Psoas muscle (tissue), 8 donors: ENCODE results near the gene RPL10A. TPM values are rescaled to one million over a fixed set of nuclear protein-coding genes. Genes with fewer than 3 reads are reported as not detected.
A peak's percentile ranks its signal among the peaks of the same experiment; 100 is the strongest.

Experiments
- ATAC-seq, 4 donors: fragments of 200-7000 bp; cut with Tn5 transposase; one replicate each; pipeline ENCODE4 v1.9.1; 2020; ENCODE audit warnings: moderate library complexity in 3 of 4, mild to moderate bottlenecking in 2 of 4
- DNase-seq, 2 donors: peaks; one replicate each; pipeline ENCODE4 v3.0.0-alpha.2; 2020
- H3K27ac ChIP-seq: fragments of 200-600 bp; one replicate; pipeline ENCODE4 v1.8.0; 2022
- H3K27me3 ChIP-seq, 3 donors: fragments of 200-600 bp in 1 of 3; one replicate each; pipeline versions ENCODE4 v1.6.1 to v1.8.0; 2013 to 2022; ENCODE audit warnings: low read length in 2 of 3, mild to moderate bottlenecking in 2 of 3, moderate library complexity in 1 of 3; ENCODE audit not compliant: insufficient read depth in 3 of 3
- H3K36me3 ChIP-seq, 2 donors: fragments of 200-600 bp in 1 of 2; one replicate each; pipeline versions ENCODE4 v1.6.1 to v1.8.0; 2013 to 2022; ENCODE audit warnings: low read depth in 1 of 2, mild to moderate bottlenecking in 1 of 2, moderate library complexity in 1 of 2; ENCODE audit not compliant: insufficient read depth in 1 of 2
- H3K4me1 ChIP-seq: fragments of 200-600 bp; one replicate; pipeline ENCODE4 v1.8.0; 2022
- H3K4me3 ChIP-seq: fragments of 200-600 bp; one replicate; pipeline ENCODE4 v1.8.0; 2022; ENCODE audit warnings: mild to moderate bottlenecking
- H3K9me3 ChIP-seq: fragments of 200-600 bp; one replicate; pipeline ENCODE4 v1.8.0; 2022
- CTCF ChIP-seq: fragments of 200-600 bp; IDR thresholded peaks from one replicate; pipeline ENCODE4 v1.8.0; 2022; ENCODE audit warnings: antibody characterized with exemption
- WGBS, 3 donors: extraction: QIAGEN DNeasy Blood & Tissue Kit; methylation state at CpG; one replicate each; pipeline versions ENCODE4 v1.1.6 to v1.1.7; 2013; 5-methylcytosine and 5-hydroxymethylcytosine counted together
- intact Hi-C, 2 donors: fragments of 100-400 bp; cut with DNase I; formaldehyde crosslinking; loops; one replicate each; pipeline versions ENCODE4 v1.11.0 to v1.14.2; 2022
- polyA plus RNA-seq, 3 donors: library from polyadenylated mRNA; stranded (reverse); fragments of 200-250 nt; gene quantifications; one replicate each; pipeline ENCODE4 v1.2.3, GENCODE V29; 2013
- total RNA-seq, 4 donors: library from RNA; stranded (reverse); fragmentation: NEBNext Ultra II Directional in 2 of 4; extraction: Animal tissue kit (Norgen Biotek cat#: 25700) in 2 of 4; gene quantifications; one replicate each; pipeline versions ENCODE4 v1.2.1 to v1.2.4, GENCODE V29; 2021 to 2023
- donor health status: healthy with polysubstance abuse.
- donor health status: DM: no; HTN: no; CAD: no; lungs with moderate emphysema.
- donor health status: Bipolar disorder and iron deficiency.
- donor health status: healthy.
- donor health status: DM: yes; HTN: yes; CAD: no.
- donor health status: DM: no; HTN: no; CAD: no.
- donor health status: DM: no; HTN: no; CAD: no.
- donor health status: DM: yes; HTN: yes; CAD: no.

The RPL10A gene
- total and polyA plus RNA-seq, 7 donors = 668 to 1,629 (median 832) TPM

- Histone ChIP-seq H3K27ac (peak overlapping the region; percentile 93), H3K4me3 (peak overlapping the region; percentile 83), H3K9me3 (no peaks in the 10 kb centered on the region), H3K27me3 (no peaks in the 10 kb centered on the region), H3K36me3 (no peaks in the 10 kb centered on the region), H3K4me1 (peaks cover 41% of the 10 kb centered on the region)
- peak; percentile 79 to 85 for DNase-seq
- intact Hi-C loops = no loop called here
- TF ChIP-seq CTCF = no peak
- ATAC-seq = peak; percentile 14 to 23 (median 20)
- 10 to 17% (median 16%) methylated on average over 43 to 77 of the region's 77 CpGs for WGBS, 3 donors
Observed at GRCh38 chr6:35497571-35498421, 29.6 kb downstream of the RPL10A start.

- intact Hi-C loops = no loop called here
- no peaks in the 10 kb centered on the region for H3K9me3 ChIP-seq
- H3K27me3 ChIP-seq = no peaks in the 10 kb centered on the region
- peak overlapping the region; percentile 93 for H3K27ac ChIP-seq
- WGBS, 3 donors = 45 to 57% (median 45%) methylated on average over 14 of the region's 14 CpGs
- DNase-seq (no peak), ATAC-seq (no peak)
- H3K4me3 ChIP-seq = peak overlapping the region; percentile 83
- TF ChIP-seq CTCF = no peak
- H3K36me3 ChIP-seq = no peaks in the 10 kb centered on the region
- peaks cover 35% of the 10 kb centered on the region for H3K4me1 ChIP-seq
Observed at GRCh38 chr6:35498422-35499067, 30.3 kb downstream of the RPL10A start.

- no peak for TF ChIP-seq CTCF
- Histone ChIP-seq H3K4me3 (no peak overlapping the region), H3K9me3 (no peaks in the 10 kb centered on the region), H3K36me3 (no peaks in the 10 kb centered on the region), H3K27ac (peak overlapping the region; percentile 93), H3K27me3 (no peaks in the 10 kb centered on the region), H3K4me1 (peaks cover 31% of the 10 kb centered on the region)
- intact Hi-C loops = no loop called here
- WGBS, 3 donors = 84 to 87% (median 84%) methylated on average over 4 of the region's 4 CpGs
- DNase-seq (no peak), ATAC-seq (no peak)
Observed at GRCh38 chr6:35499372-35499771, 31.2 kb downstream of the RPL10A start.

- Histone ChIP-seq H3K9me3 (no peaks in the 10 kb centered on the region), H3K4me3 (no peak overlapping the region), H3K36me3 (no peaks in the 10 kb centered on the region), H3K27me3 (peaks cover 0 to 7% (median 0%) of the 10 kb centered on the region in 3 donors), H3K27ac (peak overlapping the region; percentile 93), H3K4me1 (peaks cover 19% of the 10 kb centered on the region)
- 29 to 46% (median 30%) methylated on average over 6 of the region's 6 CpGs for WGBS, 3 donors
- intact Hi-C loops = no loop called here
- DNase-seq = peak in 1 of 2 donors; percentile 75
- peak; percentile 59 to 74 (median 74) for ATAC-seq
- TF ChIP-seq CTCF = no peak
Observed at GRCh38 chr6:35500782-35501181, 32.6 kb downstream of the RPL10A start.
